NCI-H2227 treated with DMSO at 0.1 percent for 48 hours (cell line): ENCODE results near the gene OGN.
"Not testable (repeated sequence)": the region's sequence is repeated elsewhere in the genome, so short reads cannot be mapped to it uniquely, and the experiment has no call there.

Source experiments
- DNase-seq: peaks from one replicate; lab custom pipeline; 2025; lab: John Stamatoyannopoulos, UW

The OGN gene, protein sequence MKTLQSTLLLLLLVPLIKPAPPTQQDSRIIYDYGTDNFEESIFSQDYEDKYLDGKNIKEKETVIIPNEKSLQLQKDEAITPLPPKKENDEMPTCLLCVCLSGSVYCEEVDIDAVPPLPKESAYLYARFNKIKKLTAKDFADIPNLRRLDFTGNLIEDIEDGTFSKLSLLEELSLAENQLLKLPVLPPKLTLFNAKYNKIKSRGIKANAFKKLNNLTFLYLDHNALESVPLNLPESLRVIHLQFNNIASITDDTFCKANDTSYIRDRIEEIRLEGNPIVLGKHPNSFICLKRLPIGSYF

DNA sequence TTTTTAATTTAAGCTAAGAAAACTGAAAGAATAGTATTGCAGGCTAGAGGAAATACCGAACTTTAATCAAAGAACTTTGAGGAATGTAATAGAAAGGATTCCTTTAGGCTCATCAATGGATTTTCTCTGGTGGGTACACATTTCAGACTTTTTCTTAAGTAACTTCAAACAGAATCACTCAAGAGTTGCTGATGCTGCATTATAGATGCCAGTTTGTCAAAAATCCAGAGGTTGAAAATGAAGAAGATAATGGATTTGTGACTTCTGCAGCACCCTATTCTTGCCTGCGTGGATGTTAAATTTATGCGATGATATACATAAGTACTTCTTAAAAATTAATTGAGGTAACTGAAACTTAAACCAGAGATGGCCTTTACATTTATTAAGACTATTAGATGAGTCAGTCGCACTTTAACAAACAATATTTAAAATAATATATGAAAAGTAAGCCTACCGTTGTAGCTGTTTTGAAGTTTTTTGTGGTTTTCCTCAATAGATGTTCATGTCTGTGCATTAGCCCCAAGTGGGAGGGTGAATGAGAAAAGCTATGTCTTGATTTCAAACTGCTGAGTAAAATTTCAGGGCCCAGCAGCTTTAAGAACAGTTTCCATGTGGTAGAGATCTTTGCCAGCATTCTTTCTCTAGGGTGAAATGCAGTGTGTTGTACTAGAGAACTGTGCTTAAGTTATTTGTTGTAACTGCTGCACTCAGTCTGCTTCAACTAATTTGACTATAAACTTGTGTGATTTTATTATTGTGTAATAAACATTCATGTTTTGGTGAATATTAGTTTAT is at the start of gene OGN:
OGN (minus strand) TSS at position 537 of the 795 bp plus-strand sequence. CDS start 1,171 bp downstream, outside the sequence.
- no peak for DNase-seq

DNA sequence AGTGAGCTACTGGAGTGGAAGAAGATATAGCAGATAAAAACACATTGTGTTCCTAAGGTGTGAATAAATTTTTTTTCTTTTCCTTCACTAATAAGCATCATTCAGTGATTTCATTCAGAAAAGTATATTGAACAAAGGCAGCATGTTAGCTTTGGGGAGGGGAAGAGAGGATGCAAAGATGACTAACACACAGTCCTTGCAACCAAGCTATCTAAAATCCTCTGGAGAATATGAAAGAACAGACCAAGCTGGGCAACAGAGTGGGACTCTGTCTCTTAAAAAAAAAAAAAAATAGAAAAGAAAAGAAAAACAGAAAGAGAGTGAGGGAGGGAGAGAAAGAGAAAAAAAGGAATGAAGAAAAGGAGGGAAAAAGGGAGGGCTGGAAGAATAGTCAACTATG is 42.2 kb upstream of the OGN start:
- no peak for DNase-seq

DNA sequence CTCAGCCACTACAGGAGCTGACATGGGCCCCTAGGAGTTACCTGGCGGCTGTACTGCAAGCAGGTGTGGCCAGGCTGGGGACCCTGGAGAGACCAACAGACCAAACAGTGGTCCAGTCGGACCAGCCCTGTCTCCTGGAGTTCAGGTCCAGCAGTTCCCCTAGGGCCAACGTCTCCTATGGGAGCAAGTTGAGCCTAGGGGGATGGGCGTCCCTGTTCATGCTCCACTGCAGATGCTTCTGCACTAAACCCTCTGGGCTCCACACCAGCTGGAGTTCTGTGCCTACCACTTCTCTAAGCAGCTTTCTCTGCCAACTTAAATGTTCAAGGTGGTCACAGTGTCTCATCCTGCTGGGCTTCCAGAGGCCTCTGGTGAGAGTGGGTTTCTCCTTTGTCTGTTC is 40.5 kb upstream of the OGN start:
- no peak for DNase-seq

DNA sequence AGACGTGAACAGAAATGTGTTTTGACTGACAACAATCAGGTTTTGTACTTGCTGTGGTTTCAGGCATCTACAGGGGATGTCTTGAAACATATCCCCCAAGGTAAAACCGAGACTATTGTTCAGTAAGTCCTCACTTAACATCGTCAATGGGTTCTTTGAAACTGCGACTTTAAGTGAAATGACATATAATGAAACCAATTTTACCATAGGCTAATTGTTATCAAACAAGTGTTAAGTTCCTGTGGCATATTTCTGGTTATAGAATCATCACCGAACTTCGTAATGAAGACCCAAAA is 36.3 kb upstream of the OGN start:
- no peak for DNase-seq

DNA sequence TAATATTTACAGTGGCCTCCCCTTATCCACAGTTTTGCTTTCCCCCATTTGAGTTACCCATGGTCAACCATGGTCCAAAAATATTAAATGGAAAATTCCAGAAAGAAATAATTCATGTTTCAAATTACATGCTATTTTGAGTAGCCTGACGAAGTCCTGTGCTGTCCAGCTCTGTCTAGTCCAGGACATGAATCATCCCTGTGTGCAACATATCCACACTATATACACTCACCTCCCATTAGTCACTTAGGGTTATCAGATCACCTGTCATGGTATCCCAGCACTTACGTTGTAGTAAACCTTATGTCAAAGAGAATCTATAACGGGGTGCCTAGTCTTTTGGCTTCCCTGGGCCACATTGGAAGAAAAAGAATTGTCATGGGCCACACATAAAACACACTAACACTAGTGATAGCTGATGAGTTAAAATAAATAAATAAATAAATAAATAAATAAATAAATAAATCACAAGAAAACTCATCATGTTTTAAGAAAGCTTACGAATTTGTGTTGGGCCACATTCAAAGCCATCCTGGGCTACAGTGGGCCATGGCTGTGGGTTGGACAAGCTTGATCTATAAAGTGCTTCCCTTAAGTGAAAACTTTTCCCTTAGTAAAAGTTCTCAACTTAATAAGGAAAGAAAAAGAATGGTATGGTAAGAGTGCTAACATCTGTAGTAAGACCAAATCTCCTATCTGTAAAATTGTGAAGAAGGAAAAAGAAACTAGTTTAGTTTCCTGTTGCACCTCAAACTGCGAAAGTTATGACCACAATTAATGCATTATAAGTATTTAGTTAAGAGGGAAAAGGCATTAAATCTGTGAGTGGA is 35.8 kb upstream of the OGN start:
- DNase-seq: no peak

DNA sequence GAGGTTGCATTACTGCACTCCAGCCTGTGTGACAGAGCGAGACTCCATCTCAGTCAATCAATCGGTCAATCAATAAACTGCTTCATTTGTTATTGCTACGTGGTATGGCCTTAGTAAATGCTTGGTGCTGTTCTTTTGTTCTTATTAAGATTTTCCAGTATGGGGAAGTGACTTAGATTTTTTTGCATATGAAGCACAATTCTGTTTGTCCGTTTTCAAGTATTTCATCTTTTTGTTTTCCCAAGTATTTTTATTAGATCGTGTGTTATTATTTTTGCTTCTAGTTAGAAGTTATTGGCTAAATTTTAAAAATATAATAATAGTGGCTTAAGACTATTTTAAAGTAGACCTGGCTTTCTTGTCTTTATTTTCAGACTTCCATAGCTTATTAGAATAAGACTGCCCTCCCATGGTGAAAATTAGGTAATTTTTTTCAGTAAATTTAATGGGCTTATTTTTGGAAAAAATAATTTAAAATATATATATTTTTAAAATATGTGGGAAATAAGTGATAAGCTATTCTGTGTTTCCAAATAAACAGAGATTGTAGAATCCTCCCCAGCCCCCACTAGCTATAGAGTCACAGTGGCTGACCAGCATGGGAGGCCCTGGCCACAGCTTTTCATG is 34.6 kb upstream of the OGN start:
- DNase-seq: no peak

DNA sequence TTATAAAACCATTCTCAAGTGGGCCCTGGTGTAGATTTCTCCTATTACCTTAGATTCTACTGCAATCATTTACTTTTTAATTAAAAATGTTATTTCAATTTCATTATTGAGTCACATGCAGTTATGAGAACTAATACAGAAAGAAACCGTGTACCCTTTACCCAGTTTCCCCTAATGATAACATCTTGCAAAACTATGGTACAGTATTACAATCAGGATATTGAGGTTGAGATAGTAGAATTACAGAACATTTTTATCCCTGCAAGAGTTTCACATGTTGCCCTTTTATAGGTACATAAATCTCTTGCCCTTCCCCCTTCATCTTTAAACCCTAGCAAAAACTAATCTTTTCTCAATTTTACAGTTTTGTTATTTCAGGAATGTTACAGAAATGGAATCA is 30.9 kb upstream of the OGN start:
- no peak for DNase-seq

DNA sequence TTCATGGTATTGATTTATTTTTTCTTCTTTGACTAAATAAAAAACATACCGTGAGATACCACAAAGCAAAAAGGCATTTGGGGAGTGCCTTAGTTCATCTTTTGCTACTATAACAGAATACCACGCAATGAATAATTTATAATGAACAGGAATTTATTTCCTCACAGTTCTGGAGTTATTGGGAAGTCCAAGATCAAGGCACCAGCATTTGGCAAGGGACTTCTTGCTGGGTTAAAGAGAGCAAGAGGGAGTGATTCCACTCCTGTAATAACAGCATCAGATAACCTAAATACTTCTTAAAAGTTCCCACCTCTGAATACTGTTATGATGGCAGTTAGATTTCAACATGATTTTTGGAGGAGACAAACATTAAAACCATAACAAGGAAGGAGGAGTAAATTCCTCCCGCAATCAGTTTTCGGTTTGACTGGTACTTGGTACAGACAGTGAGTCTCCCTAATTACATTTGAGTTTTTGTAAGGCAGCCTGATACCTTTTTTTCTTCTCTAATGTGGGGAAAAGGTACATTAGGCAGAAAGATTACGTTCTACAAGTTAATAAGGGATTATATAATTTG is 28.7 kb upstream of the OGN start:
- DNase-seq: no peak

DNA sequence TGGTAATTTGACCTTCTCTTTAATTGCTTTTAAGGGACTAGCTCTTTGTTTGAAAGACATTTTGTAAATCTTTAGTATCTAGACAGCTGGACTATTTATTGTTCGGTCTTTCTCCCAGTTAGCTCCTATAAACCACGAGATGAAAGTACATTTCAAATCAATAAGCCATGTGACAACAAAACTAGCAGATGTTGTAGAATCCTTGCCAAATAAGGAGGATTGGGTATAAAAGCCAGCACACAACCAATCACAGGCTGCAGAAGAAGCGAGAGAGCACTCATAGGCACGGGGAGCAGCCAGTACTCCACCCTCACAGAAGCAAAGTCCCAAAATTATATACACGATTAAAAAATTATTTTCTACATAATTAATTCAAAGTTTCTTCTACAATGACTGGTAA is 28.0 kb upstream of the OGN start:
- no peak for DNase-seq

DNA sequence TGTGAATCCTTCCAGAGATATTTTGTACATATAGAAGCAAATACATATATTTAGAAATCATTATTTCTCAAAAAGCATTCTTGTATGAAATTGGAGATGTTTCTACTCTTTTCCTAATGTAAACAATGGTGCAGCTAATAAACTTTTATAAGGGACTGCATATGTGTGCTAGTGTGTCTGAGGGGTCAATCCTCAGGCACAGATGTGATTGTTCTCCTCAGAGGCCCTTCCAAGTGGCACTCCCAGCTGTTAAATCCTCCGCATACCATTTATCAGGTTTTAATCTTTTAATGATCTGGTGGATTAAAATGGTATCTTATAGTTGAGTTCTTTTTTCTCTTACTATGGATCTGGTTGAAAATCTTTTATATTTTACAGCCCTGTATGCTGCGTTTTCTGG is 25.5 kb upstream of the OGN start:
- no peak for DNase-seq

DNA sequence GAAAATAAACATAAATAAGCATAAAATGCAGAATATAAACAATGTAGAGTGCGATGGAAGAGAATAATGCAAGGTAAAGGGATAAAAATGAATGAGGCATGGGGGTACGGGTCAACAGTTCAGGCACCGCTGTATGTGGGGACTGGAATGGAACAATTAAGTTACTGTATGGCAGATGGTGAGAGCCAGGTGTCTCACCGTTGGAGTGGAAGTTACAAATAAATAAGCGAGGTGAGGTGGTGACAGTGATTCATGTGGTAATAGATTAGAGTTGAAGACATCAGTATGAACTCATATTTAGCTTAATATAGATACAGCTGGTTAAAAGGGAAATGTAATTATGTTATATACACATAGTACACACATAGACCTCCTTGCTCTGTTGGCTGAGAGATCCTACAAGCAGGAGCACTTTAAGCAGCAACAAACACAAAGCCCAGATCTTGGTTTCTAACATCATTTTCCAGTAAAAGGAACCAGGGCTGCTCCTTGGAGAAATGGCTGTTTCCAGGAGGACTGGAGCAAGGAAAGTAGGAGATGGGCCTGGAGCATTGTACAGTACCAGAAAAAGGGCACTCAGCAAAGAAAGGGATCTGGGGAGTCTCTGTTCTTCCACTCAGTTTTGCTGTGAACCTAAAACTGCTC is 22.2 kb upstream of the OGN start:
- peak; percentile 42 for DNase-seq

DNA sequence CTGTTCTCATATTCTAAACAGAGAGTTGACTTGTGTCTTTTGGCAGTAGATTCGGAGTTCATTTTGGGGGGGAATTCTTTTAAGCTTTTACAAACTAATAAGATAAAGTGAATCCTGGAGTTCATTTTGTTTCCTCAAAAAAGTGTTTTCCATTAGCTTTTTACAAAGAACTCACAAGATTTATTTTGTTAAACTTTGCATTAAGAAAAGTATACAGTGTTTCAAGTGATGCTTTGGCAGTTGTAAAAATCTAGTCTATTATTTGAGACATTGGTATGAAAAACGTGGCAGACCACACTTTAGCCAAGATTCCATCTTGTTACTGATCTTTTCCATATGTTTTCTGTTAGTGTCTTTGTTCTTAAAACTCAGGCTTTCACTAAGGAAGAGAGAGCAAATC is 21.1 kb upstream of the OGN start:
- no peak for DNase-seq

DNA sequence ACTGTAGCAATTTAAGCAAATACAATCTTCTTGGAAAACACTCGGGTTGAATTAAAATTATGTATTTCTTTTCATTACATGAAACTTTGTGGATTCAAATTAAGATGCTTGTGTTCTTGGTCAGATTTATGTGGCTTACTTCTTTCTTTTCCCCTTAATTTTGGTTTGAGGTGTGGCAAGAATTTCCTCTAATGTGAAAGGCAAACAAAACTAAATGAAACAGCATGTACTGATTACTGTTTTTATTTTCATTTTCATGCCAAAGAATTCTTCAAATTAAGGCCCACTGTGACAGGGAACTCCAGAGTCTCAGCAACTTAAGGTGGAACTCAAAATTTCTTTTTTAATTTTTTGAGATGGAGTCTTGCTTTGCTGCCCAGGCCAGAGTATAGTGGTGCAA is 20.0 kb upstream of the OGN start, which contains the start of gene OMD:
OMD (minus strand) TSS at position 132 of the 400 bp plus-strand sequence. CDS start 6,913 bp downstream, outside the sequence.
- no peak for DNase-seq

DNA sequence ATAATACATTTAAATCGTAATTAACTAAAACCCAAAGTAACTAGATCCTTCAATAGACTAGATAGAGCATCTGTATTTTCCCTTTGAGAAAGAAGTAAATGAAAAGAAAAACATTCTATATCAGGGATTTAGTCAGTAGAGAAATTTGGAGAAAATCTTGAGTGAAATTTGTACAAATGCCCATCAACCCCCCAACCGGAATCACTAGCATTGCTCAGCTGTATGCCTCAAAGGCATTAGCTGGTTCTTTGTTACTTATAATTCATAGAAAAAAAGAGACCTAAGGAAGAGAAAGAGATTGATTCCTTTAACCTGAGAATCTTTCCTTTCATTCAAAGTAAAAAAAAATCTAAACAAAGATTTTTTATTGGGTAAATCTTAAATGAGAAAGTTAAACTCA is 19.2 kb upstream of the OGN start:
- DNase-seq: no peak

DNA sequence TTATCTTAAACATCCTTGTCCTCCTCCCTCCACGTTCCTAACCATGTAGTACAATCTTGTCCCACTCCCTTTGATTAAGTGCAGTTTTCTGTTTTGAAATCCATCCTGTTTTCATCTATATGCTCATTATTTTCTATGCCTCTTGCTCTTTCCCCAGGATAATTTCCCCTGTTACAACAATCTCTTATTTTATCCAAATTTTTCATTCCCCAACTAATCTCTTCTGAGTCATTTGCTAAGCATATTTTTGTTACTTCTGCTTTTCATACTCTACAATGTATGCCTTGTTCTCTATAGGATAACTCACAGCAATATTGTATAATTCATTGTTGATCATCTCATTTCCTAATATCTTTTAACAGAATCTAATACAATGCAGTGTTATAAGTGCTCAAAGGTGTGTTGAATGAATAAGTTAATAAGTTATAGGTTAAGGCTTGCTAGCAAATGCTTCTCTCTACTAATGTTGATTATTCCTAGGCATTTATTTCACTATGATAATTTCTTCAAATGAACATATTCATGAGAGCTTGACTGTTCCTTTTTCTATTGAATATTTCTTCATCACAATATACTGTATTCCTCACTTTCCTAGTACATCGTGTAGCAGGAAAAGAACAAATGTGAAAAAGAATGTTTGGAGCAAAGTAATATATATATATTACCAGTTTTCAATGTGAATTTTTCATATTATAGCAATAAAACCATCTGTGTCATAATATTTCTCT is 18.4 kb upstream of the OGN start:
- DNase-seq: no peak

DNA sequence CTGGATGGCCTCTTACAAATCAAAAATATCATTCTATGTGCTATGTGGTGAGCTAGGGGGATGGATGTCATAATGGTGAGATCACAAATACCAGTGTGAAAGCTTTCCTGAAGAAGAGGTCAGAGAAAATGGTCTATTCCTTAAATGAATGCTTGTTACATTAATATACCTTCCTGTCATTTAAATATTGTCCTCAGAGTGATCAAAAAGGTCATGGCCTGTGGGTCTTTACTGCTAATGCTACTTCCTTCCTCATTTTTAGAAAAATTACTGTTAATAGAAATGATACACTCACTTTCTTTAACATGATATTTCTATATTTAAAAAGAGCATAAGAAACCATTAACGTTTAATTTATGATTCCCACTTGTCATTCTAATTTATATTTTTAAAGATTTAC is 10.2 kb upstream of the OGN start:
- no peak for DNase-seq

DNA sequence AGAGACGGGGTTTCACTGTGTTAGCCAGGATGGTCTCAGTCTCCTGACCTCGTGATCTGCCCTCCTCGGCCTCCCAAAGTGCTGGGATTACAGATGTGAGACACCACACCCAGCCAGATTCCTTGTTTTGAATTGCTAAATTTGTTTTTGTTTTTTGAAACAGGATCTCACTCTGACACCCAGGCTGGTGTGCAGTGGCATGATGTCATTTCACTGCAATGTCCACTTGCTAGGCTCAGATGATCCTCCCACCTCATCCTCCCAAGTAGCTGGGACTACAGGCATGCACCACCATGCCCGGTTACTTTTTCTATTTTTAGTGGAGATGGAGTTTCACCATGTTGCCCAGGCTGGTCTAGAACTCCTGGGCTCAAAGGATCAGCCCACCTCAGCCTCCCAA is 6.8 kb upstream of the OGN start:
- not testable (repeated sequence) for DNase-seq

DNA sequence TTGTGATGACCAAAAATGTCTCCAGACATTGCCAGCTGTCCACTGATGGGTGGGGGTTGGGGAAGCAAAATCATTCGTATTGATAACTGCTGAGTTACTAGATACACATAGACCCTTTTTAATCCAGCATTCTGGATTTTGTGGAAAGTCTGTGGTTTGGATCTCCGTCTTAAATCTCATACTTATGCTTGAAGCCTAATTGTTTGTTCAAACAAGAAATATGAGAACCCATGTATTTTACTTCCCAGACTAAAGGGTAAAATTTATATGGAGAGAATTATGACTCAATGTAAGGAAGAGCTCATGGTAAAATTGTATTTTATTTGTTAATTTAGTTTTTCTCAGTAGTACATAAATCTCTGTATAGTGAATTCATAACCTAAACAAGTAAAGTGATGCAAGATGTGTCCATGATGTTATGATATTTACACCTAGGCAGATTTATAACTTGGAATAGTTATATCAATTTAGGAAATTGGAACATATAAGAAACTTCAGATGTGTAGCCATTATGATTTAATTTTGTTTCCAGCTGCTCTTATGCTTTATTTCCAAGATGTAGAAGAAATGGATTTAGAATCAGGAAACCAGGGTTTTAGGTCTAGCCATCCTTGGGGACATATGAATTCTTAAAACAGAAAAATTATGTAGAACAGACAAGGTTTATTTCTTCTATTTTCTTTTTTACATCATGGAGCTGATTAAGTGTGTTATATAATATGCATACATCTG is 4.5 kb upstream of the OGN start:
- DNase-seq: no peak

DNA sequence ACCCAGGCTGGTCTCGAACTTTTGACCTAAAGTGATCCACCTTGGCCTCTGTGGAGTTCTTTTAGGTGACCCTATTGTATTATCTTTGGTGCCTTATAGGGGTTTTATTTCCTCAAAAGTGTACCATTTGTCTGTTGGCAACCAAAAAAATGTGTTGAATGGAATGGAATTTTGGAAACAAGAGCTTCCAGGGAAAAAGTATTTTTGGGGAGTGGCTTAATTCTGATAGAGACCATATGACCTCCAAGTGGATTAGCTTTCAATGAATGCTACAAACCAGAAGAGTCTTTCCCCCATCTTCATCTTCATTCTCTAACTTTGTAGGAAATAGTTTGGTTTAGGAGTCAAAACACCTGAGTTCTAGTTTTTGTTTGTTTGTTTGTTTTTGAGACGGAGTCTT is 3.4 kb upstream of the OGN start:
- no peak for DNase-seq

DNA sequence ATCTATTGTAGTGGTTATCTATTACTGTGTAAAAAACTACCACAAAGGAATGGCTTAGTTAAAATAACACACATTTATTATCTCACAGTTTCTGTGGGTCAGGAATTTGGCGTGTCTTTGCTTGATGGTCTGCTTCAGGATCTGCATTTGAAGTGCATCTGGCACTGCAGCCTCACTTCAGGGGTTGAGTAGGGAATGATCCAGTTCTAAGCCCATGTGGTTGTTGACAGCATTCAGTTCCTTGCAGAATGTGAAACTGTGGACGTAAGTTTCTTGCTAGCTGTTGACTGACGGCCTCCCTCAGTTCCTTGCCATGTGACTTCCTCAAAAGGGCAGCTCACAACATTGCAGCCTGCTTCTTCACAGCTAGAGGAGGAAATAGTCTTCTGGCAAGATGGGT is 2.1 kb upstream of the OGN start:
- no peak for DNase-seq
